ENCODE measurements around the gene PCDHA5.
A peak's percentile ranks its signal among the peaks of the same experiment; 100 is the strongest.

PCDHA5 gene

GRCh38 chr5:140862441-140863295 lies 41.3 kb downstream of the PCDHA5 start:
- DNase-seq (ENCODE audit: low spot score): no peak

- DNase-seq (ENCODE audit: low spot score): peak; percentile 5
Observed at GRCh38 chr5:140868721-140869554, 47.5 kb downstream of the PCDHA5 start, which contains the start of gene PCDHA11. Gene PCDHA11, plus strand, starts transcription at chr5:140868957. Its CDS starts 147 bp downstream, at chr5:140869104.

GRCh38 chr5:140869555-140869886 lies 48.1 kb downstream of the PCDHA5 start:
- DNase-seq (ENCODE audit: low spot score): peak; percentile 15

GRCh38 chr5:140870221-140871201 lies 49.1 kb downstream of the PCDHA5 start:
- DNase-seq (ENCODE audit: low spot score): no peak
